HCT116 (cell line): ENCODE data around the gene CFAP410. TPM values are rescaled to one million over a fixed set of nuclear protein-coding genes. Genes with fewer than 3 reads are reported as not detected.

ENCODE experiments used
- ATAC-seq: fragments of 200-7000 bp; cut with Tn5 transposase; 2 replicates; pipeline ENCODE4 v1.9.1; 2020; ENCODE audit warnings: mild to moderate bottlenecking, moderate library complexity
- BruUV-seq: library from RNA; stranded (reverse); fragments of 400-500 nt; replicated peaks from 2 replicates; lab custom pipeline; 2021; lab: Mats Ljungman, UMichigan
- CTCF ChIA-PET: fragments of 300-600 bp; sonication (Branson Sonifier 250); formaldehyde crosslinking; loops from one replicate; lab custom pipeline; 2021; ENCODE audit warnings: antibody characterized with exemption; lab: Charles Lee
- POLR2A ChIA-PET: fragments of 300-600, 350-600 bp; sonication (Branson Sonifier 250); formaldehyde crosslinking; loops from one replicate; lab custom pipeline; 2021; ENCODE audit warnings: antibody characterized with exemption; lab: Charles Lee
- RAD21 ChIA-PET, 2 experiments: fragments of 300-600 bp; sonication (Branson Sonifier 250); formaldehyde crosslinking; loops; one replicate each; lab custom pipeline; 2023; ENCODE audit warnings: low total read pairs in 2 of 2; ENCODE audit not compliant: uncharacterized antibody in 2 of 2, unreplicated experiment in 2 of 2, low non-redundant PET in 1 of 2; lab: Charles Lee
- DNase-seq: peaks from one replicate; pipeline ENCODE4 v3.0.0-alpha.2; 2010; ENCODE audit warnings: low read depth, low spot score
- H2AFZ ChIP-seq: fragments of 200-600 bp; shearing (Covaris generic), sonication (generic); 2 replicates; pipeline ENCODE4 v1.6.1; 2017; ENCODE audit warnings: low read depth, mixed run types, mixed read lengths, antibody characterized with exemption, low read length; ENCODE audit not compliant: poor library complexity, severe bottlenecking
- H3K27ac ChIP-seq: 2 replicates; pipeline ENCODE4 v1.5.1; 2012; ENCODE audit warnings: low read depth, low read length
- H3K27me3 ChIP-seq: fragments of 200-600 bp; sonication (generic); 2 replicates; pipeline ENCODE4 v1.6.1; 2016; ENCODE audit warnings: mixed run types, low read length, mixed read lengths; ENCODE audit not compliant: insufficient read depth
- H3K36me3 ChIP-seq, 2 experiments: fragments of 200-500 bp in 1 of 2; fragments of 200-600 bp in 1 of 2; sonication (Bioruptor generic) in 1 of 2; sonication (generic) in 1 of 2; 2 replicates each; pipeline versions ENCODE4 v1.5.1 to v1.6.1; 2014 to 2016; ENCODE audit warnings: low read length in 2 of 2, inconsistent platforms in 1 of 2, mixed read lengths in 1 of 2, mixed run types in 1 of 2; ENCODE audit not compliant: insufficient read depth in 2 of 2, control insufficient read depth in 1 of 2
- H3K4me1 ChIP-seq, 2 experiments: fragments of 200-600 bp in 1 of 2; sonication (generic) in 1 of 2; 2 replicates each; pipeline versions ENCODE4 v1.5.1 to v1.6.1; 2012 to 2017; ENCODE audit warnings: low read length in 2 of 2, inconsistent platforms in 1 of 2, mild to moderate bottlenecking in 1 of 2, mixed read lengths in 1 of 2, mixed run types in 1 of 2, moderate library complexity in 1 of 2; ENCODE audit not compliant: insufficient read depth in 2 of 2, control insufficient read depth in 1 of 2
- H3K4me2 ChIP-seq: fragments of 200-600 bp; sonication (generic); 2 replicates; pipeline ENCODE4 v1.6.1; 2017; ENCODE audit warnings: mixed run types, low read length, mixed read lengths
- H3K4me3 ChIP-seq, 2 experiments: fragments of 200-600 bp in 1 of 2; sonication (generic) in 1 of 2; replicated peaks in 1 of 2; 2 replicates each; pipeline ENCODE4 v1.5.1; 2011 to 2016; ENCODE audit warnings: low read length in 2 of 2, control low read depth in 1 of 2, low read depth in 1 of 2, mild to moderate bottlenecking in 1 of 2, mixed read lengths in 1 of 2, mixed run types in 1 of 2
- H3K79me2 ChIP-seq: fragments of 200-600 bp; sonication (generic); 2 replicates; pipeline ENCODE4 v1.6.1; 2017; ENCODE audit warnings: mild to moderate bottlenecking, mixed run types, low read length, moderate library complexity, mixed read lengths; ENCODE audit not compliant: insufficient read depth
- H3K9ac ChIP-seq: fragments of 200-600 bp; sonication (generic); 2 replicates; pipeline ENCODE4 v1.6.1; 2016; ENCODE audit warnings: low read length, mixed read lengths
- H3K9me2 ChIP-seq: fragments of 200-600 bp; sonication (generic), shearing (Covaris generic); 2 replicates; pipeline ENCODE4 v1.6.1; 2017; ENCODE audit warnings: mixed run types, mild to moderate bottlenecking, moderate library complexity; ENCODE audit not compliant: insufficient read depth
- H3K9me3 ChIP-seq, 2 experiments: fragments of 200-500 bp in 1 of 2; fragments of 200-600 bp in 1 of 2; sonication (Bioruptor generic) in 1 of 2; sonication (generic) in 1 of 2; 2 replicates each; pipeline ENCODE4 v1.6.1; 2014 to 2017; ENCODE audit warnings: low read length in 2 of 2, mixed read lengths in 2 of 2, inconsistent platforms in 1 of 2, low read depth in 1 of 2, mild to moderate bottlenecking in 1 of 2, mixed run types in 1 of 2, moderate library complexity in 1 of 2; ENCODE audit not compliant: control insufficient read depth in 1 of 2, insufficient read depth in 1 of 2
- H4K20me1 ChIP-seq: fragments of 200-600 bp; sonication (generic), shearing (Covaris generic); 2 replicates; pipeline ENCODE4 v1.6.1; 2017; ENCODE audit warnings: mixed run types, mild to moderate bottlenecking, moderate library complexity; ENCODE audit not compliant: insufficient read depth
- ATF3 ChIP-seq: IDR thresholded peaks from 2 replicates; pipeline ENCODE4 v1.6.1; 2012
- CTCF ChIP-seq, 3 experiments: fragments of 200-600 bp in 1 of 3; sonication (generic) in 1 of 3; IDR thresholded peaks in 2 of 3; conservative IDR thresholded peaks in 1 of 3; 2 replicates each; pipeline ENCODE4 v1.5.1; 2012 to 2017; ENCODE audit warnings: low read depth in 2 of 3, low read length in 2 of 3, antibody characterized with exemption in 1 of 3, borderline replicate concordance in 1 of 3, control low read depth in 1 of 3, mild to moderate bottlenecking in 1 of 3, mixed read lengths in 1 of 3, mixed run types in 1 of 3, moderate library complexity in 1 of 3; ENCODE audit not compliant: insufficient read depth in 1 of 3
- EGR1 ChIP-seq: IDR thresholded peaks from 2 replicates; pipeline ENCODE4 v1.6.1; 2012; ENCODE audit warnings: low read depth
- ELF1 ChIP-seq: IDR thresholded peaks from 2 replicates; pipeline ENCODE4 v1.6.1; 2012; ENCODE audit warnings: low read depth, borderline replicate concordance
- EZH2phosphoT487 ChIP-seq: fragments of 200-600 bp; IDR thresholded peaks from 2 replicates; pipeline ENCODE4 v1.6.1; 2018; ENCODE audit warnings: antibody characterized with exemption, borderline replicate concordance
- FOSL1 ChIP-seq: IDR thresholded peaks from 2 replicates; pipeline ENCODE4 v1.6.1; 2012; ENCODE audit warnings: low read depth
- JUND ChIP-seq: IDR thresholded peaks from 2 replicates; pipeline ENCODE4 v1.6.1; 2012
- POLR2AphosphoS5 ChIP-seq: IDR thresholded peaks from 2 replicates; pipeline ENCODE4 v1.6.1; 2011; ENCODE audit warnings: mild to moderate bottlenecking, low read depth, low read length, moderate library complexity
- RAD21 ChIP-seq: IDR thresholded peaks from 2 replicates; pipeline ENCODE4 v1.6.1; 2012; ENCODE audit warnings: low read depth, mild to moderate bottlenecking
- REST ChIP-seq: IDR thresholded peaks from 2 replicates; pipeline ENCODE4 v1.6.1; 2012; ENCODE audit warnings: low read depth
- SIN3A ChIP-seq: IDR thresholded peaks from 2 replicates; pipeline ENCODE4 v1.6.1; 2012; ENCODE audit warnings: low read depth
- TCF7L2 ChIP-seq: IDR thresholded peaks from 2 replicates; pipeline ENCODE4 v1.7.0; 2011; ENCODE audit warnings: borderline replicate concordance, inconsistent platforms; ENCODE audit not compliant: insufficient read depth, insufficient read length; ENCODE audit errors: extremely low read depth
- YY1 ChIP-seq: IDR thresholded peaks from 2 replicates; pipeline ENCODE4 v1.6.1; 2011; ENCODE audit warnings: low read length, low read depth, moderate library complexity, mild to moderate bottlenecking; ENCODE audit not compliant: insufficient replicate concordance; ENCODE audit errors: extremely low read depth
- ZBTB33 ChIP-seq: IDR thresholded peaks from 2 replicates; pipeline ENCODE4 v1.6.1; 2011; ENCODE audit warnings: mild to moderate bottlenecking, low read length, moderate library complexity; ENCODE audit not compliant: insufficient replicate concordance; ENCODE audit errors: extremely low read depth
- ZFX ChIP-seq: fragments of 450-650 bp; IDR thresholded peaks from 2 replicates; pipeline ENCODE4 v1.6.1; 2017
- ZNF274 ChIP-seq: fragments of 200-500 bp; sonication (Bioruptor generic); IDR thresholded peaks from 2 replicates; pipeline ENCODE4 v1.6.1; 2014; ENCODE audit warnings: mild to moderate bottlenecking, low read depth, low read length, inconsistent platforms
- intact Hi-C: fragments of 100-400 bp; cut with micrococcal nuclease; formaldehyde crosslinking; loops from 2 replicates; pipeline ENCODE4 v1.10.0; 2022
- total RNA-seq: library from RNA; stranded (reverse); gene quantifications from one replicate; pipeline ENCODE4 v1.2.1, GENCODE V29; 2021; ENCODE audit not compliant: unreplicated experiment

CFAP410 gene
- total RNA-seq, 1 experiment from 2014 or later = 15.3 TPM

- no peak for ATAC-seq
- Histone ChIP-seq H3K27ac (no peak overlapping the region), H3K9ac (no peak overlapping the region), H3K36me3 (peaks cover 0 to 2% of the 10 kb centered on the region in 2 experiments; a peak in 1 of 4 replicates), H3K4me1 (peaks cover 10 to 30% of the 10 kb centered on the region in 2 experiments)
- CTCF ChIA-PET = interaction anchor here (1.4 to 2.2 kb wide), 3 partner anchors 34 to 176 kb away, joined by 3 to 10 read pairs (median 5); no protein-coding TSS in a partner anchor
- TF ChIP-seq JUND (no peak), REST (no peak), TCF7L2 (no peak), YY1 (no peak), FOSL1 (no peak), CTCF (IDR thresholded peaks at IDR 0.05 in 2 of 3, conservative IDR thresholded peaks at IDR 0.05 in 1 of 3; ENCODE audit: borderline replicate concordance in 1 of 3, insufficient read depth in 1 of 3, low read depth in 2 of 3, low read length in 2 of 3) (no peak), RAD21 (no peak), ZNF274 (no peak), EGR1 (no peak), ELF1 (no peak), ZFX (no peak), POLR2AphosphoS5 (no peak), SIN3A (no peak), ZBTB33 (no peak), ATF3 (no peak), EZH2phosphoT487 (no peak)
- TF ChIP-seq, all 23 proteins: peak for 0
- no TSS peak for BruUV-seq
- Histone ChIP-seq H3K9me2 (no peaks in the 10 kb centered on the region), H3K4me3 (no peak overlapping the region), H4K20me1 (no peaks in the 10 kb centered on the region), H3K79me2 (peaks cover 57% of the 10 kb centered on the region), H3K9me3 (no peaks in the 10 kb centered on the region), H3K4me2 (no peak overlapping the region), H2AFZ (no peak overlapping the region), H3K27me3 (no peaks in the 10 kb centered on the region)
- intact Hi-C loops = no loop called here
- RAD21 ChIA-PET = no interaction called here
- POLR2A ChIA-PET = no interaction called here
- no peak for DNase-seq
Observed at GRCh38 chr21:44304011-44304616, 35.1 kb downstream of the CFAP410 start.
